GM20000 (cell line): ENCODE data around the gene TSPAN13.
"Not testable (repeated sequence)": the region's sequence is repeated elsewhere in the genome, so short reads cannot be mapped to it uniquely, and the experiment has no call there.

Source experiments
- DNase-seq: peaks from one replicate; pipeline ENCODE4 v3.0.0; 2012; ENCODE audit warnings: low spot score
- TF ChIP-seq, protein P1 (sequence below): IDR thresholded peaks from 2 replicates; pipeline ENCODE4 v1.5.1; 2012; ENCODE audit warnings: mild to moderate bottlenecking, control low read depth; ENCODE audit errors: extremely low read depth, missing control alignments

TSPAN13 gene

DNA sequence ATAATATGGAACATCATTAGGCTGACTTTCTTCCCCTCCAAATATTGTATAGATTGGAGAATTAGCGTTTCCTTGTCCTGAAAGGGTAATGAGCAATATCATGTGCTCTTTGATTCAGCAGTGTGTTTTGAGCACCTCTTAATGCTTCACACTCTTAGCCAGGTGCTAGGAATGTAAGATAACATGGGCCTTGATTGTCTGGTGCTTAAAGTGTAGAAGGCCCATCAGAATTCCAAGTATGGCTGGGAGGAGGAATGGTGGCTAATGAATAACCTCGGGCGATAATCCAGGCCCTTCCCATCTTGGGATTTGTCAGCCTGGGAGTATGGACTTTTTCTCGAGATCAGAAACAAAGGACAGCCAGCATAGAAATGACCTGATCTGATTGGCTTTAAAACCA is 8.6 kb downstream of the TSPAN13 start:
- DNase-seq, result no peak
- TF ChIP-seq, protein P1, sequence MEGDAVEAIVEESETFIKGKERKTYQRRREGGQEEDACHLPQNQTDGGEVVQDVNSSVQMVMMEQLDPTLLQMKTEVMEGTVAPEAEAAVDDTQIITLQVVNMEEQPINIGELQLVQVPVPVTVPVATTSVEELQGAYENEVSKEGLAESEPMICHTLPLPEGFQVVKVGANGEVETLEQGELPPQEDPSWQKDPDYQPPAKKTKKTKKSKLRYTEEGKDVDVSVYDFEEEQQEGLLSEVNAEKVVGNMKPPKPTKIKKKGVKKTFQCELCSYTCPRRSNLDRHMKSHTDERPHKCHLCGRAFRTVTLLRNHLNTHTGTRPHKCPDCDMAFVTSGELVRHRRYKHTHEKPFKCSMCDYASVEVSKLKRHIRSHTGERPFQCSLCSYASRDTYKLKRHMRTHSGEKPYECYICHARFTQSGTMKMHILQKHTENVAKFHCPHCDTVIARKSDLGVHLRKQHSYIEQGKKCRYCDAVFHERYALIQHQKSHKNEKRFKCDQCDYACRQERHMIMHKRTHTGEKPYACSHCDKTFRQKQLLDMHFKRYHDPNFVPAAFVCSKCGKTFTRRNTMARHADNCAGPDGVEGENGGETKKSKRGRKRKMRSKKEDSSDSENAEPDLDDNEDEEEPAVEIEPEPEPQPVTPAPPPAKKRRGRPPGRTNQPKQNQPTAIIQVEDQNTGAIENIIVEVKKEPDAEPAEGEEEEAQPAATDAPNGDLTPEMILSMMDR, result no peak

DNA sequence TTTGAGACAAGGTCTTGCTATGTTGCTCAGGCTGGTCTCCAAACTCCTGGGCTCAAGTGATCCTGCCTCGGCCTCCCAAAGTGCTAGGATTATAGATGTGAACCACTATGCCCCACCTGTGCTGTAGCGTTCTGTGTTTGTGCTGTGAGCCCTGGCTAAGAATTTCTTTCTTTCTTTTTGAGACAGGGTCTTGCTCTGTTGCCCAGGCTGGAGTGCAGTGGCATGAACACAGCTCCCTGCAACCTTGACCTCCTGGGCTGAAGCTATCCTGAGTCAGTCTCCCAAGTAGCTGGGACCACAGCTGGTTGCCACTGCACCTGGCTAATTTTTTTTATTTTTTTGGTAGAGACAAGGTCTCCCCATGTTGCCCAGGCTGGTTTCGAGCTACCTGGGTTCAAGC is 11.4 kb downstream of the TSPAN13 start:
- TF ChIP-seq, protein P1, result no peak
- DNase-seq, result no peak

DNA sequence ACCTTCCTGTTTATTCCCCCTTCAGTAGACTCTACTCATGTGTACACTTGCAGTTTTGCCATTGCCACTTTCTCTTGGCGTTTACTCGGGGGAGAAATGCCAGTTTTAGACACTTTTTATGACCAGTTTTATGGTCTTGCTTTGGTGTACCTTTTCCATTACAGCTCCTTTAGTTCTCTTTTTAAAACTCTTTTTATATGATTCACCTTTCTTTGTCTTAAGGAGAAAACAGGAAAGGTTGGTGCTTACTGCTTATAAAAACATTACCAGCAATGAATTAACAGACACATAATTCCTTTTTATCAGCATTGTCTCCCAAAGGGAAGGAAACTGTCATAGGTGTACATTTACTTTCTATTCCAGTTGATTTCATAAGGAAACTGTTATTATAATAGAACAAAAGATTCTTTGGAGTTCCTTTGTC is 11.9 kb downstream of the TSPAN13 start:
- DNase-seq, result no peak
- TF ChIP-seq, protein P1, result no peak

DNA sequence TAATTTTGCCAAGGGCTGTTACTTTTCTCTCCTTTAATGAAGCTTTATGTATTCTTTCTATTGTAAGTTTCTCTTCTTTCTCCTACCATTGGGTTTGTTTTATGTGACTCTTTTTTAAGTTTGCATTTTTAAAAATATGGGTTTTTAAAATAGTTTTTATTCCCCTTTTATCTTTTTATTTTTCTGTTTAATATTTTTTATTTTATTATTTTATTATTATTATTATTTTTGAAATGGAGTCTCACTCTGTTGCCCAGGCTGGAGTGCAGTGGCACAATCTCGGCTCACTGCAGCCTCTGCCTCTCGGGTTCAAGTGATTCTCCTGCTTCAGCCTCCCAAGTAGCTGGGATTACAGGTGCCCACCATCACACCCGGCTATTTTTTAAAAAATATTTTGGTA is 16.4 kb downstream of the TSPAN13 start:
- DNase-seq, result not testable (repeated sequence)

DNA sequence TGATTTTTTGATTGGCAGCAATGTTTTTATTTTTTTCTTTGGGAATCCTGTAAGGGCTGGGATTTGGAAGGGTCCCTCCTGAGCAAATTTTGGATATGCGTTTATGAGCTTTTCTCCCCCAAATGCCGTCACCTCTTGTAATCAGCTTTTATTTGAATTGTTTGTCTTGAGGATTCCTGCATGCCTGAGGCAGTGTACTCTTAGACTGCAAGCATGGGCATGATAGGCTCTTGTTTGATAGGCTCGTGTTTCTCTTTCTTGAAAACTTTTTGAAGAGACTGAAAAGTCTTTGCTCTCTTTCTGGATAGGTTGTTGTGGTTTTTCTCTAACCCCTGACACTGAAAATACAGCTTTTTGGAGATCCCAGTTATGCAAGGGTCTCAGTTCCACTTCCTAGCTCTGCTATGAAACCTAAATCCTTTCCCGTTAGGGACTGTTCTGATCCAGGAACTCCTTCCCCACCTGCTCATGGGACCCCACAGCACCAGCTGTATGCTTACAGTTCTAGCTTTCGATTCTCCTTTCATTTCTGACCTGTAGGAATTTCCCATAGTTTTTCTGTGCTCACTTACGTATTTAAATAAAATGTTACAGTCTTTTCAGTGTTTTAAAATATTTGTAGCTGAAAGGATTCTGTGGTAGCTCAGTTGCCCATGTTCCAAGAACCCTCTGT is 17.2 kb downstream of the TSPAN13 start:
- no peak for DNase-seq
- TF ChIP-seq, protein P1, result no peak

DNA sequence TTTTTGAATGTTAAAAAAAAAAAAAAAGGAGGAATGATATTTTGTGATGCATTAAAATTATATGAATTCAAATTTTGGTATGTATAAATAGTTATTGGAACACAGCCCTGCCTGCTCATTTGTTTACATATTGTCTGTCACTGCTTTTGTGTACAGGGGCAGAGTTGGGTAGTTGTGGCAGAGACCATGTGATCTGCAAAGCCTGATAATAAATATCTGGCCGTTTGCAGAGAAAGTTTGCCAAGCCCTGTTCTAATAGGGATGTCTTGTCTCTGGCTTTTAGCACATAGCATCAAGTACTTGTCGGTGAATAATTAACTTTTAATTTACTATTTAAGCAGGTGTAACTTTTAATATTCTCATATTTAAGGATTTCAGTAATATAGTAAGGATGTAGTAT is 19.8 kb downstream of the TSPAN13 start:
- DNase-seq, result no peak
- TF ChIP-seq, protein P1, result no peak

DNA sequence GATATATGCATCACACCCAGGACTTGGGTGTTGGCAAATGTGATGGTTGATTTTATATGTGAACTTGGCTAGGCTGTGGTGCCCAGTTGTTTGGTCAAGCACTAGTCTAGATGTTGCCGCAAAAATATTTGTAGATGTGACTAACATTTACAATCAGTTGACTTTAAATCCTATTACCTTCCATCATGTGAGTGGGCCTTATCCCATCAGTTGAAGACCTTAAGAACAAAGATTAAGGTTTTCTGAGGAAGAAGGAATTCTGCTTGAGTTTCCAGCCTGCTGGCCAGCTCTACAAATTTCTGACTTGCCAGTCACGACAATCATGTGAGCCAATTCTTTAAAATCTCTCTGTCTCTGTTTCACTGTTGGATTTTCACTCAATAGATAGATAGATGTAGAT is 20.3 kb downstream of the TSPAN13 start:
- TF ChIP-seq, protein P1, result no peak
- no peak for DNase-seq

DNA sequence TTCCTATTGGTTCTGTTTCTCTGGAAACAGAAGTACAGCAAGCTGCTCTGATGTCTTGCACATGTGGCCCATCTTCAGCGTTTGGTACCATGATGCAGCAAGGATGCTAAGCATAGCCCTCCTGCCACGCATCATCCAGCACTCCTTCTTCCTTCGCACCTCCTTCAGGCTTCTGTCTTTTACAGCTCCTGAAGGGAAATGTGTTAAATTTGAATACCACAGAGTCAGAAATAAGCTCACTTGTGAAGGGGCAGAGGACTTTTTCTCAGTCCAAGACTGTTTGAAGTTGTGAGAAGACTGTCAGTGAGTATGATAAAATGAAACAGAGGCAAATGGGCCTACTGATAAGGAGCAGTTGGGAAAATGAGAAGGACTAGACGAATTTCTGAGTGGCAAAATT is 20.7 kb downstream of the TSPAN13 start:
- DNase-seq, result no peak
- TF ChIP-seq, protein P1, result no peak
